Bone marrow (tissue), 2 donors: Measurements from ENCODE around the gene CDY2B.
"Not testable (repeated sequence)": the region's sequence is repeated elsewhere in the genome, so short reads cannot be mapped to it uniquely, and the experiment has no call there.

Source experiments
- DNase-seq, 2 donors: peaks; one replicate each; lab custom pipeline; 2025; lab: John Stamatoyannopoulos, UW

Gene CDY2B

DNA sequence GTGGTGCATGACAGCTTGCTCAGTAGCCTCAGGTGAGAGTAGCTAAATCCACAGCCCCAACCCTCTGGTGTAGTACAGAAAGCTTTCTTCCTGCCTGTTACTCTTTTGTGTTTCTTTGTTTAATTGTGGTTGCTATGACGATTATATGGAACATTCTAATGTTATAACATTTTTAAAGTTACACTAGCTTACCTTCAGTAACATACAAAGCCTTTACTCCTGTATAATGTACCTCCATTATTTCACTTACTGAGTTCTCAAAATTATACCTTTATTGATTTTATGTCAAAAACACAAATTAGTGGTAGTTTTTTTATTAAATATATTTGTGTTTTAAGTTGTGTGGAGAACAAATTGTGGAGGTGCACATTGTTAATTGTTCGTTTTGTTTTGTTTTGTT lies at the start of gene CDY2B:
Gene CDY2B, minus strand, starts transcription at position 101 of the 400 bp plus-strand sequence. CDS start 328 bp downstream, outside the sequence.
- not testable (repeated sequence) for DNase-seq

GRCh38 chrY:17908009-17908408 lies 28.0 kb upstream of the CDY2B start:
- not testable (repeated sequence) for DNase-seq

- not testable (repeated sequence) for DNase-seq
Measured at GRCh38 chrY:17907351-17907750, 27.3 kb upstream of the CDY2B start.

DNA sequence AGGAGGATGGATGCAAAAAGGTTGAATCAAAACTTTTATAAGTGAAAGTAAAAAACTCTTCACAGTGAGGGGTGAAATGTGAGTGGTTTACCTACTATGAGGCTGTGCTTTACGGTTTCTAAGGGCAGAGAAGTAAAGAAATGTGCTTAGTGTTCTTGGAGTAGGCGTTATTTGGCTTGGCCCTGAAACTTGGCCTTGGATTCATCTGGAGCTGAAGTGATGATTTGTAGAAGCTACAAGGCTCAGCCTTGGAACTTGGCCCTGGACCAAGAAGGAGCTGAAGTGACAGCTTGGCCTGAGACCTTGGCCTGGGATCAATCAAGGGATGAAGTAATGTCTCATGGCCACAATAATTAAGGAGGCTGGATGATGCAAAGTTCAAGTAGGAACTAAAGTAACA lies 1.7 kb upstream of the CDY2B start:
- not testable (repeated sequence) for DNase-seq

DNA sequence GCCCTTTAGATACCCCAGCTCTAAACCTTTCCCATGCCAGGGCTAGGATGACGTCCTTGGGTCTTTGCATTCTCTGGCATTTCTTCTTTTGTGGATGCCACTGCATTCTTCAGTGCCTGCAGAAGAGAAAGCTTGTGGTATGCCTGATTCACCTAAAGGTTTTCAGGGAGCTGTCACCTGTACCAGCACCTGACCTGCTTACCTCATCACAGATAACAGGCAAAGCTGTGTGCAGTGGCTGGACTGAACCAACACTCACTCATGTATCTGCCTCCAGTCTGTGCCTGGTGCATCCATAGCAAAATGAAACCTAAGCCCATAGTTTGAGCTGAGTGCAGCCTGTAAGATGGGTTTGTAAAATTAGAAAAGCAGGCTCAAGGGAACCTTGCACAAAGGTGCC lies 3.3 kb downstream of the CDY2B start:
- DNase-seq, result not testable (repeated sequence)

DNA sequence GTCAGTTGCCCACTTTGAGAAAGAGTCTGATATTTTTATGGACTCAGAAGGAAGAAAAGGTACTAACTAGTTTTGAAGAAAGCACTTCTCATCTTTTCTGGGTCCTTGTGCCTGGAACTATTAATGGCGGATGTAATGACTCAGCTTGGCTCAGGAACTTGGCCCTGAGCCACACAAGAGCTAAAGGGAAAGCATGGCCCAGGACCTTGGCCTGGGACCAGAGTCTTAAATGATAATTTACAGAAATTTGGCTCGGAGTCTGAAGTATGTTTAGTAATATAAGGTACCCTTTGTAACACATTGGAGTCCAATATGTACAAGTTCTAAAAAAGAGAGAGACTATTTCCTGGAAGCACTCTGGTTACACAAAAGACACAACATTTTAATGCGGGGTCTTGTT lies 4.6 kb downstream of the CDY2B start:
- DNase-seq, result not testable (repeated sequence)

- DNase-seq, result not testable (repeated sequence)
Measured at GRCh38 chrY:17871194-17871903, 8.7 kb downstream of the CDY2B start.

GRCh38 chrY:17870737-17871136 lies 9.3 kb downstream of the CDY2B start:
- DNase-seq, result not testable (repeated sequence)

DNA sequence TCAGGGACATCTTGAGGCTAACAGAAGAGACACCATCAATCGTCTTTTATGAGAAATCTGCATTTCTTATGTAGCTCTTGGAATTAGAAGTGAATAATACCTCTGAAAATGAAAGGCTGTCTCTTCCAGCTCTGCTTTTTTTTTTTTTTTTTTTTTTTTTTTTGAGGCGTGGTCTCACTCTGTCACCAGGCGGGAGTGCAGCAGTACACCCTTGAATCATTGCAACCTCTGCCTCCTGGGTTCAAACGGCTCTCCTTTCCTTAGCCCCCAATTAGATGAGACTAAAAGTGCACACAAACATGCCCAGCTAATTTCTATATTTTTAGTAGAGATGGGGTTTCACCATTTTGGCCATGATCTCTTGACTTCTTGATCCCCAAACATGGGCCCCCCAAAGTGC lies 12.2 kb downstream of the CDY2B start:
- not testable (repeated sequence) for DNase-seq

DNA sequence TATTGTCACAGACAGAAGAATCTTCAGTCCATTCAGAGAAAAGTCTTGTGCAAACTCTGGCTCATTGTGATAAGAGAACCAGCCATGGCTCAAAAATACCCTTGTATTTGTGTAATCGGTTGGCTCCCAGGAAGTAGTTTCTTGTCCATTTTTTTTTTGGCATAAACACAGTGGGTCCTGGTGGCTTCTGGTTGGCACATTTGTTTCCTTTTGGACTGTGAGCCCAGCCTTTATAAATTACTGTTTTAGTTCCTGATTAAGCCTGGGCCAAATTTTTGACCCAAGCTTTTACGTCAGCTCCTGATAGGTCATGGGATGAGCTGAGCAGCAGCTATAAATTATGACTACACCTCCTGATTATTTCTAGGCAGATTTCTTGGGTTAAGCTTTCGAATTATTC lies 19.4 kb downstream of the CDY2B start:
- DNase-seq, result not testable (repeated sequence)

- DNase-seq, result not testable (repeated sequence)
Measured at GRCh38 chrY:17856963-17857848, 22.8 kb downstream of the CDY2B start.

GRCh38 chrY:17856508-17856907 lies 23.5 kb downstream of the CDY2B start:
- DNase-seq, result not testable (repeated sequence)

DNA sequence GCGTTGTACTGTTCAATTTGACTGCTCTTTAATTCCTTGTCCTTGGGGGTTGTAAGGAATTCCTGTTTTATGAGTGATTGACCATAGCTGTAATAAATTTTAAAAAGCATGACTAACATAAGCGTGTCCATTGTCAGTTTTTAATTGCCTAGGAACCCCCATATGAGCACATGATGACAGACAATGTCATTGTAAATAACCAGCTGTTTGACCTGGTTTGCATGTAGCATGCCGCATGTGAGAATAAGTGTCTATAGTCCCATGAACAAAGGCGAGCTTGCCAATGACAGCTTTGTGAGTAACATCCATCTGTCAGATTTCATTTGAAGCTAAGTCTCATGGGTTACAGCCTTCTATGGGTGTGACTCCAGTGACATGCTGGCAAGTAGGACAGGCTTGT lies 30.9 kb downstream of the CDY2B start:
- DNase-seq, result not testable (repeated sequence)

DNA sequence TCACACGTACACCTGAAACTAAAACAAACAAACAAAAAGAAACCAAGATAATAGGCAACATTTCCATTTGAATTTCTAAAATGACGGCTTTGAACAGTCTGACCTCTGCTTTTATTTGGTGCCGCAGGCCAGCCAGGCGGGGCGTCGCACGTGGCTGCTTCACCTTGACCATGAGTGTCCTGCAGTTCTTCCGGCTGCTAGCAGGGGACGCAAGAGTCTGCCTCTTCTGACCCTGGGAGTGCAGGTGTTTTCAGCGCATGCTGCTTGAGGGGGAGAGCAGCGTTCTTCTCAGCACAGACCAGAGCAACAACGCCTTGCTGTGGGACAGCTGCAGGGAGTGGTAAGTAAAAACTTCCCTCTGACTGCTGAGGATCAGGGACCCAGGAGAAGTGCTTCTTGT lies 47.9 kb downstream of the CDY2B start:
- DNase-seq, result not testable (repeated sequence)
